Heart left ventricle (tissue), 16 donors: ENCODE data around the gene SLC4A4. TPM values are rescaled to one million over a fixed set of nuclear protein-coding genes. Genes with fewer than 3 reads are reported as not detected.

Experiments used
- ATAC-seq, 4 donors: fragments of 200-7000 bp; cut with Tn5 transposase; one replicate each; pipeline ENCODE4 v1.9.1; 2020 to 2022; ENCODE audit warnings: moderate library complexity in 4 of 4, mild to moderate bottlenecking in 3 of 4, moderate number of reproducible peaks in 1 of 4
- DNase-seq, 5 donors: peaks; one replicate each; pipeline ENCODE4 v3.0.0-alpha.2; 2020
- H3K27ac ChIP-seq, 12 donors: fragments of 200-600 bp; sonication (generic) in 4 of 12; one replicate each; pipeline versions ENCODE4 v1.5.0 to v1.8.0; 2016 to 2022; ENCODE audit warnings: mild to moderate bottlenecking in 2 of 12
- H3K27me3 ChIP-seq, 9 donors: fragments of 200-600 bp; sonication (generic) in 2 of 9; one replicate each; pipeline versions ENCODE4 v1.5.1 to v1.8.0; 2016 to 2022; ENCODE audit warnings: mild to moderate bottlenecking in 3 of 9
- H3K36me3 ChIP-seq, 9 donors: fragments of 200-600 bp; sonication (generic) in 2 of 9; one replicate each; pipeline versions ENCODE4 v1.5.0 to v1.8.0; 2018 to 2022; ENCODE audit warnings: mild to moderate bottlenecking in 2 of 9
- H3K4me1 ChIP-seq, 12 donors: fragments of 200-600 bp; sonication (generic) in 4 of 12; one replicate each; pipeline versions ENCODE4 v1.5.0 to v1.8.0; 2016 to 2022; ENCODE audit warnings: mild to moderate bottlenecking in 3 of 12
- H3K4me3 ChIP-seq, 12 donors: fragments of 200-600 bp; sonication (generic) in 4 of 12; one replicate each; pipeline versions ENCODE4 v1.5.0 to v1.8.0; 2017 to 2022; ENCODE audit warnings: mild to moderate bottlenecking in 9 of 12, moderate library complexity in 4 of 12
- H3K9me3 ChIP-seq, 12 donors: fragments of 200-600 bp; sonication (generic) in 4 of 12; one replicate each; pipeline versions ENCODE4 v1.5.0 to v1.8.0; 2016 to 2022; ENCODE audit warnings: mild to moderate bottlenecking in 1 of 12
- CTCF ChIP-seq, 12 donors: fragments of 200-600 bp; sonication (generic) in 4 of 12; IDR thresholded peaks; one replicate each; pipeline versions ENCODE4 v1.5.0 to v1.8.0; 2018 to 2022; ENCODE audit warnings: antibody characterized with exemption in 12 of 12, mild to moderate bottlenecking in 5 of 12
- POLR2A ChIP-seq, 2 donors: fragments of 450-650 bp; IDR thresholded peaks; one replicate each; pipeline ENCODE4 v1.6.1; 2017; ENCODE audit warnings: antibody characterized with exemption in 2 of 2, mild to moderate bottlenecking in 2 of 2, moderate library complexity in 2 of 2
- WGBS, 4 donors: extraction: QIAGEN DNeasy Blood & Tissue Kit in 2 of 4; methylation state at CpG; one replicate each; pipeline versions ENCODE4 v1.1.5 to v1.1.7; 2013 to 2018; 5-methylcytosine and 5-hydroxymethylcytosine counted together
- intact Hi-C, 10 donors: fragments of 100-400 bp; cut with DNase I; formaldehyde crosslinking; loops; one replicate each; pipeline versions ENCODE4 v1.11.1 to v1.14.2; 2022
- polyA plus RNA-seq, 2 donors: library from polyadenylated mRNA; stranded (reverse); fragments of 200-250 nt; gene quantifications; one replicate each; pipeline ENCODE4 v1.2.3, GENCODE V29; 2013
- total RNA-seq, 9 donors: library from RNA; depleted of rRNA in 2 of 9; stranded (reverse); fragments of >200 nt in 2 of 9; fragmentation: NEBNext Ultra II Directional in 3 of 9; extraction: Animal tissue kit (Norgen Biotek cat#: 25700) in 3 of 9; gene quantifications; one replicate each; pipeline versions ENCODE4 v1.1.0 to v1.2.4, GENCODE V29; 2016 to 2023
- donor health status: ischemic (EF 13 %, LVEDD 7.1; RV severe dilation, severe dysfunction).
- donor health status: healthy with polysubstance abuse.
- donor health status: DM: no; HTN: yes; CAD: no.
- donor health status: DM: no; HTN: no; CAD: no.
- donor health status: ischemic (EF 25% LVEDD 6.9; RV normal size, moderate dysfunction).
- donor health status: ischemic (EF 25% LVEDD 5.7; RV mildly dilated, moderate dysfunction).
- donor health status: healthy.
- donor health status: DM: yes; HTN: yes; CAD: no.
- donor health status: ischemic (EF 35%, LVEDD 5.7; RV mildly dilated, moderate dysfunction).
- donor health status: nonischemic (EF 11% LVEDD 7.7; RV severe dilation, severe dysfunction).
- donor health status: DM: yes; HTN: yes; CAD: no.
- donor health status: PGD.
- donor health status: ischemic (EF 29% LVEDD 5.4; RV normal size, mild dysfunction).
- donor health status: nonischemic (EF 23%, LVEDD 6.1; RV moderate dilation, normal function).

SLC4A4 gene
- total and polyA plus RNA-seq, 11 donors: 3.7 to 48.0 (median 17.9) TPM

- peak overlapping the region in 8 of 12 donors; percentile 5 to 58 (median 26) for H3K27ac ChIP-seq
- DNase-seq (no peak), ATAC-seq (peak in 2 of 4 donors; percentile 34 to 46)
- TF ChIP-seq POLR2A (IDR thresholded peaks at IDR 0.05) (no peak), CTCF (IDR thresholded peaks at IDR 0.05) (no peak)
- no peaks in the 10 kb centered on the region for H3K36me3 ChIP-seq
- WGBS, 4 donors: 10 to 20% (median 14%) methylated on average over 2 of the region's 2 CpGs
- no peaks in the 10 kb centered on the region for H3K27me3 ChIP-seq
- no peak overlapping the region for H3K4me3 ChIP-seq
- peaks cover 0 to 40% (median 8%) of the 10 kb centered on the region in 12 donors for H3K4me1 ChIP-seq
- H3K9me3 ChIP-seq: no peaks in the 10 kb centered on the region
- intact Hi-C loops: loop anchor here in 1 of 10 donors (5.0 kb wide), 1 partner anchor 217 kb away; no protein-coding TSS in a partner anchor
Observed at GRCh38 chr4:71449040-71449439, 110.2 kb downstream of the SLC4A4 start.

- intact Hi-C loops: loop anchor here in 1 of 10 donors (5.0 kb wide), 1 partner anchor 218 kb away; no protein-coding TSS in a partner anchor
- WGBS, 4 donors: 17 to 20% (median 19%) methylated on average over 3 of the region's 3 CpGs
Observed at GRCh38 chr4:71449878-71450277, 111.1 kb downstream of the SLC4A4 start.

GRCh38 chr4:71453531-71453930 lies 114.7 kb downstream of the SLC4A4 start:
- no peak for ATAC-seq
- no peak for DNase-seq
- TF ChIP-seq POLR2A (IDR thresholded peaks at IDR 0.05) (no peak), CTCF (IDR thresholded peaks at IDR 0.05) (no peak)
- peaks cover 0 to 28% (median 4%) of the 10 kb centered on the region in 12 donors for H3K4me1 ChIP-seq
- H3K9me3 ChIP-seq: no peaks in the 10 kb centered on the region
- no peaks in the 10 kb centered on the region for H3K27me3 ChIP-seq
- 56 to 63% (median 58%) methylated on average over 4 of the region's 4 CpGs for WGBS, 4 donors
- intact Hi-C loops: no loop called here
- no peak overlapping the region for H3K27ac ChIP-seq
- no peaks in the 10 kb centered on the region for H3K36me3 ChIP-seq
- no peak overlapping the region for H3K4me3 ChIP-seq

More at GRCh38 chr4:71449878-71450277, 111.1 kb downstream of the SLC4A4 start:
- no peak for DNase-seq
- H3K27me3 ChIP-seq: no peaks in the 10 kb centered on the region
- H3K4me3 ChIP-seq: no peak overlapping the region
- no peaks in the 10 kb centered on the region for H3K9me3 ChIP-seq
- H3K27ac ChIP-seq: peak overlapping the region in 7 of 12 donors; percentile 6 to 58 (median 28)
- no peak for TF ChIP-seq CTCF (IDR thresholded peaks at IDR 0.05)
- no peak for TF ChIP-seq POLR2A (IDR thresholded peaks at IDR 0.05)
- ATAC-seq: peak in 2 of 4 donors; percentile 39 to 40
- no peaks in the 10 kb centered on the region for H3K36me3 ChIP-seq
- peaks cover 0 to 35% (median 8%) of the 10 kb centered on the region in 12 donors for H3K4me1 ChIP-seq

- Histone ChIP-seq H3K9me3 (no peaks in the 10 kb centered on the region), H3K4me1 (peaks cover 0 to 12% (median 0%) of the 10 kb centered on the region in 12 donors), H3K27me3 (no peaks in the 10 kb centered on the region), H3K4me3 (no peak overlapping the region), H3K27ac (peak overlapping the region in 10 of 12 donors; percentile 8 to 74 (median 44)), H3K36me3 (no peaks in the 10 kb centered on the region)
- peak in 2 of 5 donors; percentile 16 to 22 for DNase-seq
- TF ChIP-seq CTCF (IDR thresholded peaks at IDR 0.05) (no peak), POLR2A (IDR thresholded peaks at IDR 0.05) (no peak)
- intact Hi-C loops: no loop called here
- WGBS, 4 donors: 16 to 28% (median 23%) methylated on average over 1 of the region's 1 CpG
- ATAC-seq: peak; percentile 93 to 98 (median 98)
Observed at GRCh38 chr4:71456841-71457240, 118.0 kb downstream of the SLC4A4 start.
